ENCODE measurements around the gene TMEM212.

The TMEM212 gene

DNA sequence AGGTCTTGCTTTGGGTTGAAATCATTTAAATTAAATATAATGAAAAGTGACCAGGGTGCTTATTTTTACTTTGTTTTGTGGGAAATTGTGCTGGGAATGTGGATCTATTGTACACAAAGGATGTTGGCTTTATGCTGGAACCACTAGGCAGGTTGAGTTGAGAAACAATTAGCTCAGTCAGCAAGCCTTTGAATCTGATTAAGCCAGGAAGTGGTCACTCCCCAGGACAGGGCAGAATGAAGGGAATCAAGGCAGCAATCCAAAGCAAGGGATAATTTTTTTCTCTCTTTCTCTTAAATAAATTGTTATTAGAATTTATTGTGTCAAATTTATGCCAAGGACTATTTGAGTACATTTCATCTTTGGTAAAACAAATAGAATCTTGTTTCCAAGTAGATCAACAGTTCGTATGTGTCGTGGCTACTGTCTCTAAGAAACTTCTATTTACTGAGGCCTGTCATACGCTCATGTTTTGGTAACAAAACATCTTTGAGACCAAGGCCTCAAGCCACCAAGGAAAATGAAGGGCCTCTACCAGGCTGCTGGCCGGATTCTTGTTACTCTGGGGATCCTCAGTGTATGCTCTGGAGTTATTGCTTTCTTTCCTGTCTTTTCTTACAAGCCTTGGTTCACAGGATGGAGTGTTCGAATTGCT is at the start of gene TMEM212:
Gene TMEM212 (plus strand): TSS at position 486 of the 655 bp plus-strand sequence. CDS start 35 bp downstream, at position 521.
- in situ Hi-C loops (cut with MboI; ENCODE audit: low sequenced_read_pairs, unreplicated experiment) = no loop called here
- DNase-seq (ENCODE audit: low spot score) = no peak
- TF ChIP-seq, protein P1, sequence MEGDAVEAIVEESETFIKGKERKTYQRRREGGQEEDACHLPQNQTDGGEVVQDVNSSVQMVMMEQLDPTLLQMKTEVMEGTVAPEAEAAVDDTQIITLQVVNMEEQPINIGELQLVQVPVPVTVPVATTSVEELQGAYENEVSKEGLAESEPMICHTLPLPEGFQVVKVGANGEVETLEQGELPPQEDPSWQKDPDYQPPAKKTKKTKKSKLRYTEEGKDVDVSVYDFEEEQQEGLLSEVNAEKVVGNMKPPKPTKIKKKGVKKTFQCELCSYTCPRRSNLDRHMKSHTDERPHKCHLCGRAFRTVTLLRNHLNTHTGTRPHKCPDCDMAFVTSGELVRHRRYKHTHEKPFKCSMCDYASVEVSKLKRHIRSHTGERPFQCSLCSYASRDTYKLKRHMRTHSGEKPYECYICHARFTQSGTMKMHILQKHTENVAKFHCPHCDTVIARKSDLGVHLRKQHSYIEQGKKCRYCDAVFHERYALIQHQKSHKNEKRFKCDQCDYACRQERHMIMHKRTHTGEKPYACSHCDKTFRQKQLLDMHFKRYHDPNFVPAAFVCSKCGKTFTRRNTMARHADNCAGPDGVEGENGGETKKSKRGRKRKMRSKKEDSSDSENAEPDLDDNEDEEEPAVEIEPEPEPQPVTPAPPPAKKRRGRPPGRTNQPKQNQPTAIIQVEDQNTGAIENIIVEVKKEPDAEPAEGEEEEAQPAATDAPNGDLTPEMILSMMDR (IDR thresholded peaks at IDR 0.05; ENCODE audit: borderline replicate concordance, control extremely low read depth, extremely low read depth, insufficient read depth, missing control alignments) = no peak

DNA sequence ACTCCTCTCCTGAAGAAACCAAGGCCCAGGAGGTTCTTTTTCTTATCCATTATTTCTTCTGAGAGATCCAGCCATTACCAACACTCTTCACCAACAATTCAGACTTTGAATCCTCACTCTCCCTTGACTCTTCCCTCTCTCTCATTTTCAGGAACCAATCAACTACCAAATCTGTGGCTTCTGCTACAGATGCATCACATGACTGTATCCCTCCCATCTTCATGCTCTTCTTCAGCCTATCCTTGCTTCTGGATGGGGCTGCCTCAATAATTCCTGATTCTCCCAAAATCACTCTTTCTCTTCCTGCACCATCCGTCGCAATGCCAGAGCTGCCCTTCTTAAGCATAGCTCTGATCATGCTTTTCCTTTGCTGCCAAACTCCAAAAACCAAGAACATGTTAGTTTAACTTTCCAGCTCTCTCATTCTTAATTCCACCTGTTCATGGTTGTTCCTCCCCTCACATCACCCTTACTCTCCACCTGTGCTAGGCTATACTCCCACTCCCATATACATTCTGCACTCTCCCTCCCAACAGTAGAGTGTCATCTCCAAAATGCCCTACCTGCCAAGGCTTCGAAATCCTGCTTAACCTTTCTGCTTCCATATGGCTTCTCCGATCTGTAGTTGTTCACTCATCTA is 46.4 kb upstream of the TMEM212 start:
- no peak for DNase-seq (ENCODE audit: low spot score)
- TF ChIP-seq, protein P1 (IDR thresholded peaks at IDR 0.05; ENCODE audit: borderline replicate concordance, control extremely low read depth, extremely low read depth, insufficient read depth, missing control alignments) = no peak

GRCh38 chr3:171797265-171797679 is 45.9 kb upstream of the TMEM212 start:
- in situ Hi-C loops (cut with MboI; ENCODE audit: low sequenced_read_pairs, unreplicated experiment) = no loop called here

More for the DNA sequence above, 46.4 kb upstream of the TMEM212 start:
- in situ Hi-C loops (cut with MboI; ENCODE audit: low sequenced_read_pairs, unreplicated experiment) = no loop called here

GRCh38 chr3:171797873-171798272 is 45.3 kb upstream of the TMEM212 start:
- TF ChIP-seq, protein P1 (IDR thresholded peaks at IDR 0.05; ENCODE audit: borderline replicate concordance, control extremely low read depth, extremely low read depth, insufficient read depth, missing control alignments) = no peak
- in situ Hi-C loops (cut with MboI; ENCODE audit: low sequenced_read_pairs, unreplicated experiment) = no loop called here
- no peak for DNase-seq (ENCODE audit: low spot score)

More at GRCh38 chr3:171797265-171797679, 45.9 kb upstream of the TMEM212 start:
- TF ChIP-seq, protein P1 (IDR thresholded peaks at IDR 0.05; ENCODE audit: borderline replicate concordance, control extremely low read depth, extremely low read depth, insufficient read depth, missing control alignments) = no peak
- no peak for DNase-seq (ENCODE audit: low spot score)

GRCh38 chr3:171799501-171799900 is 43.6 kb upstream of the TMEM212 start:
- DNase-seq (ENCODE audit: low spot score) = no peak
- TF ChIP-seq, protein P1 (IDR thresholded peaks at IDR 0.05; ENCODE audit: borderline replicate concordance, control extremely low read depth, extremely low read depth, insufficient read depth, missing control alignments) = no peak
- in situ Hi-C loops (cut with MboI; ENCODE audit: low sequenced_read_pairs, unreplicated experiment) = no loop called here

DNA sequence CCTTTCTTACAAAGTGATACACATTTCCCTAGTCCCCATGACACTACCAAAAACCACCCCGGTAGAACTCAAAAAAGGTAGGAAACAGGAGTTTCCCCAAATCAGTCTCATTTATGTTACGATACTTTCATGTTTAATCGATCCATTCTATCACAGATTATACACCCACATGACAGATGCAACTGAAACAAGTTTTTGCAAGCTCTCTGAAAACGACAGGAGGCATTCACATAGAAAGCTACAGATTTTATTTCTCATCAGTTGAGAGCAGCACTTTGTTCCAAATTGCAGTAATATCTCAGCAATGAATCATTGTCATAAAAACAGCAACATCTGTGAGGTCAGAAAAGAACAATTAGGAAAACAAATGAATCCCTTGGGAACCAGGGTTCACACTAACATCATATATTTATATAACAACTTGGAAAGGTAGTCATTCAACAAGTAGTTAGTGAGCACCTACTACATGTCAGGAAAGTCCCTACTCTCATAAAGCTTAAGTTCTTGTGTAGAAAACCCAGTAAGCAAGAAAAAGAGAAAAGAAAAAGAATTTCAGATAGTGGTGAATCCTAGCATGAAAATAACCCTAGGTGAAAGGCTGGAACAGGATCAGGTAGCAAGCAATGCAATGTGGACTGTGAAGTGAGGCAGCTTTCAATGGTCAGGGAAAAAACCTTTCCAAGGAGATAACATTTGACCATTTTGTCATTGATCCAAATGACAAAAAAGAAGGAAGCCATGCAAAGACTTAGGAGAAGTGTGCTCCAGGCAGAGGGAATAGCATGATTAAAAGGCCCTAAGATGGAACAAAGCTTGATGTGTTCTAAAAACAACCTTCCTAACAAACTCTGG is 41.2 kb upstream of the TMEM212 start:
- in situ Hi-C loops (cut with MboI; ENCODE audit: low sequenced_read_pairs, unreplicated experiment) = no loop called here
- no peak for DNase-seq (ENCODE audit: low spot score)
- TF ChIP-seq, protein P1 (IDR thresholded peaks at IDR 0.05; ENCODE audit: borderline replicate concordance, control extremely low read depth, extremely low read depth, insufficient read depth, missing control alignments) = no peak
